ENCODE measurements around the gene DLGAP1. TPM values are rescaled to one million over a fixed set of nuclear protein-coding genes. Genes with fewer than 3 reads are reported as not detected.
A peak's percentile ranks its signal among the peaks of the same experiment; 100 is the strongest.

DLGAP1 gene
- total RNA-seq, 1 experiment from 2014 or later = 0.39 TPM

GRCh38 chr18:3645384-3646156 lies 809.5 kb downstream of the DLGAP1 start:
- intact Hi-C loops (cut with micrococcal nuclease) = no loop called here
- Histone ChIP-seq H3K9me3 (ENCODE audit: control insufficient read depth in 1 of 2, insufficient read depth in 1 of 2, low read depth in 1 of 2, low read length in 2 of 2) (no peaks in the 10 kb centered on the region), H3K4me3 (replicated peaks in 1 of 2; ENCODE audit: low read depth in 1 of 2, low read length in 2 of 2) (no peak overlapping the region), H3K9ac (ENCODE audit: low read length) (no peak overlapping the region), H4K20me1 (ENCODE audit: insufficient read depth) (no peaks in the 10 kb centered on the region), H3K36me3 (ENCODE audit: control insufficient read depth in 1 of 2, insufficient read depth in 2 of 2, low read length in 2 of 2) (no peaks in the 10 kb centered on the region), H3K4me2 (ENCODE audit: low read length) (no peak overlapping the region), H3K79me2 (ENCODE audit: insufficient read depth, low read length) (no peaks in the 10 kb centered on the region), H3K27me3 (ENCODE audit: insufficient read depth, low read length) (no peaks in the 10 kb centered on the region), H2AFZ (ENCODE audit: low read depth, low read length, poor library complexity, severe bottlenecking) (peak overlapping the region; percentile 2), H3K4me1 (ENCODE audit: control insufficient read depth in 1 of 2, insufficient read depth in 2 of 2, low read length in 2 of 2) (peaks cover 46 to 47% of the 10 kb centered on the region in 2 experiments), H3K9me2 (ENCODE audit: insufficient read depth) (no peaks in the 10 kb centered on the region), H3K27ac (ENCODE audit: low read depth, low read length) (peak overlapping the region; percentile 29; the same call in 1 of the 2 replicates)
- RAD21 ChIA-PET (ENCODE audit: low non-redundant PET in 1 of 2, low total read pairs in 2 of 2, uncharacterized antibody in 2 of 2, unreplicated experiment in 2 of 2) = no interaction called here
- ATAC-seq (no peak), DNase-seq (ENCODE audit: low read depth, low spot score) (no peak)
- POLR2A ChIA-PET = interaction anchor here (0.8 to 10.6 kb wide), 4 partner anchors 20 to 43 kb away, joined by 3 to 266 read pairs (median 6); no protein-coding TSS in a partner anchor
- no peak for TF ChIP-seq ATF3 (IDR thresholded peaks at IDR 0.05)
- TF ChIP-seq EGR1 (IDR thresholded peaks at IDR 0.05; ENCODE audit: low read depth) = no peak
- no peak for TF ChIP-seq REST (IDR thresholded peaks at IDR 0.05; ENCODE audit: low read depth)
- TF ChIP-seq JUND (IDR thresholded peaks at IDR 0.05) = no peak
- TF ChIP-seq CTCF (IDR thresholded peaks at IDR 0.05 in 2 of 3, conservative IDR thresholded peaks at IDR 0.05 in 1 of 3; ENCODE audit: borderline replicate concordance in 1 of 3, insufficient read depth in 1 of 3, low read depth in 2 of 3, low read length in 2 of 3) = no peak
- TF ChIP-seq CBX3 (IDR thresholded peaks at IDR 0.05; ENCODE audit: low read depth) = no peak
- no peak for TF ChIP-seq SRF (IDR thresholded peaks at IDR 0.05; ENCODE audit: low read depth)
- BruUV-seq (replicated peaks) = no TSS peak
- CTCF ChIA-PET = interaction anchor here (0.8 kb wide), 1 partner anchor 20 kb away, joined by 3 read pairs; no protein-coding TSS in a partner anchor

Data from HCT116 (cell line).